Lower leg skin (tissue), 4 donors: ENCODE results near the gene ZDHHC3. TPM values are rescaled to one million over a fixed set of nuclear protein-coding genes. Genes with fewer than 3 reads are reported as not detected.
A peak's percentile ranks its signal among the peaks of the same experiment; 100 is the strongest.

Experiments used
- DNase-seq, 2 donors: peaks; one replicate each; pipeline ENCODE4 v3.0.0-alpha.2; 2019; ENCODE audit warnings: low spot score in 2 of 2
- H3K4me3 ChIP-seq: fragments of 200-600 bp; sonication (generic); 2 replicates; pipeline ENCODE4 v1.5.1; 2017; ENCODE audit warnings: mild to moderate bottlenecking, low read depth; ENCODE audit not compliant: poor library complexity, severe bottlenecking
- CTCF ChIP-seq, 3 donors: fragments of 450-650 bp; IDR thresholded peaks; one replicate each; pipeline ENCODE4 v1.5.1; 2016; ENCODE audit warnings: antibody characterized with exemption in 3 of 3, mild to moderate bottlenecking in 3 of 3, moderate library complexity in 2 of 3
- POLR2A ChIP-seq, 2 donors: fragments of 450-650 bp; IDR thresholded peaks; one replicate each; pipeline ENCODE4 v1.6.1; 2016 to 2017; ENCODE audit warnings: antibody characterized with exemption in 2 of 2, mild to moderate bottlenecking in 1 of 2, moderate library complexity in 1 of 2
- WGBS, 2 donors: methylation state at CpG; one replicate each; pipeline ENCODE4 v1.1.5; 2018; 5-methylcytosine and 5-hydroxymethylcytosine counted together
- intact Hi-C: fragments of 100-400 bp; cut with DNase I; formaldehyde crosslinking; loops from one replicate; pipeline ENCODE4 v1.15.0; 2023; ENCODE audit warnings: low total_unique reads
- total RNA-seq, 4 donors: library from RNA; depleted of rRNA; stranded (reverse); fragments of >200 nt; gene quantifications; one replicate each; pipeline ENCODE4 v1.1.0, GENCODE V29; 2016

The ZDHHC3 gene
- total RNA-seq, result 100 to 1,000 TPM; 146 to 177 (median 159) TPM

- intact Hi-C loops, result no loop called here
- DNase-seq, result peak; percentile 84 to 97
- 0 to 1% methylated on average over 23 to 39 of the region's 82 CpGs for WGBS, 2 donors
- H3K4me3 ChIP-seq, result peak within 1 kb of the TSS; percentile 89
- TF ChIP-seq CTCF (IDR thresholded peaks at IDR 0.05), result no peak
- TF ChIP-seq POLR2A (IDR thresholded peaks at IDR 0.05), result no peak
Observed at GRCh38 chr3:44976002-44976815, at the start of gene ZDHHC3, which contains the start of gene EXOSC7. Gene ZDHHC3 (minus strand): TSS chr3:44976174. CDS start chr3:44959436, 16,738 bp downstream. Gene EXOSC7 (plus strand): TSS chr3:44976244. CDS start chr3:44976278, 34 bp downstream.

GRCh38 chr3:45024542-45025255 is 48.7 kb upstream of the ZDHHC3 start:
- intact Hi-C loops, result no loop called here
- no peak overlapping the region for H3K4me3 ChIP-seq
- TF ChIP-seq POLR2A (IDR thresholded peaks at IDR 0.05) (no peak), CTCF (IDR thresholded peaks at IDR 0.05) (no peak)
- no peak for DNase-seq
- 53 to 58% methylated on average over 6 of the region's 6 CpGs for WGBS, 2 donors

- intact Hi-C loops, result no loop called here
Observed at GRCh38 chr3:45023675-45024074, 47.7 kb upstream of the ZDHHC3 start.

GRCh38 chr3:45021524-45022297 is 45.7 kb upstream of the ZDHHC3 start:
- DNase-seq, result peak in 1 of 2 donors; percentile 91
- H3K4me3 ChIP-seq, result no peak overlapping the region
- TF ChIP-seq POLR2A (IDR thresholded peaks at IDR 0.05) (no peak), CTCF (IDR thresholded peaks at IDR 0.05) (no peak)
- WGBS, 2 donors, result 46 to 48% methylated on average over 12 of the region's 12 CpGs
- intact Hi-C loops, result no loop called here

More at GRCh38 chr3:45023675-45024074, 47.7 kb upstream of the ZDHHC3 start:
- WGBS, 2 donors, result 84 to 90% methylated on average over 3 of the region's 3 CpGs
- DNase-seq, result no peak
- TF ChIP-seq POLR2A (IDR thresholded peaks at IDR 0.05) (no peak), CTCF (IDR thresholded peaks at IDR 0.05) (no peak)
- no peak overlapping the region for H3K4me3 ChIP-seq

GRCh38 chr3:45020534-45020933 is 44.6 kb upstream of the ZDHHC3 start:
- DNase-seq, result no peak
- TF ChIP-seq CTCF (IDR thresholded peaks at IDR 0.05) (no peak), POLR2A (IDR thresholded peaks at IDR 0.05) (no peak)
- intact Hi-C loops, result no loop called here
- 32 to 51% methylated on average over 8 of the region's 8 CpGs for WGBS, 2 donors
- H3K4me3 ChIP-seq, result no peak overlapping the region
